ENCODE data around the gene AGO4. TPM values are rescaled to one million over a fixed set of nuclear protein-coding genes. Genes with fewer than 3 reads are reported as not detected.
A peak's percentile ranks its signal among the peaks of the same experiment; 100 is the strongest.
"Not testable (repeated sequence)": the region's sequence is repeated elsewhere in the genome, so short reads cannot be mapped to it uniquely, and the experiment has no call there.

Gene AGO4
- total RNA-seq, 4 donors from 2014 or later: 14.9 to 34.7 (median 23.4) TPM

- ATAC-seq (no peak), DNase-seq (no peak)
- in situ Hi-C loops (cut with MboI; ENCODE audit: low sequenced_read_pairs in 4 of 4): no loop called here
- no peaks in the 10 kb centered on the region for H3K27me3 ChIP-seq
- H3K36me3 ChIP-seq: no peaks in the 10 kb centered on the region
- H3K9me3 ChIP-seq: no peaks in the 10 kb centered on the region
- H3K27ac ChIP-seq: no peak overlapping the region
- no peaks in the 10 kb centered on the region for H3K4me1 ChIP-seq
- TF ChIP-seq CTCF (IDR thresholded peaks at IDR 0.05 in 4 of 5, conservative IDR thresholded peaks at IDR 0.05 in 1 of 5) (no peak), POLR2A (IDR thresholded peaks at IDR 0.05) (no peak)
- H3K4me3 ChIP-seq: no peak overlapping the region
- intact Hi-C loops (cut with DNase I; ENCODE audit: low total_unique reads): no loop called here
These were observed 10.4 kb upstream of the AGO4 start for GRCh38 chr1:35797380-35797779.

GRCh38 chr1:35798019-35798418 lies 9.8 kb upstream of the AGO4 start:
- H3K27me3 ChIP-seq; DNase-seq; H3K9me3 ChIP-seq; H3K27ac ChIP-seq; ATAC-seq; H3K4me1 ChIP-seq; in situ Hi-C loops (cut with MboI; ENCODE audit: low sequenced_read_pairs in 4 of 4); H3K36me3 ChIP-seq; intact Hi-C loops (cut with DNase I; ENCODE audit: low total_unique reads); H3K4me3 ChIP-seq: not testable (repeated sequence)

- in situ Hi-C loops (cut with MboI; ENCODE audit: low sequenced_read_pairs in 4 of 4); intact Hi-C loops (cut with DNase I; ENCODE audit: low total_unique reads); H3K27me3 ChIP-seq; H3K4me1 ChIP-seq; DNase-seq; H3K4me3 ChIP-seq; H3K27ac ChIP-seq; H3K36me3 ChIP-seq; ATAC-seq; H3K9me3 ChIP-seq: not testable (repeated sequence)
These were observed 7.5 kb upstream of the AGO4 start for GRCh38 chr1:35800167-35800887.

- Histone ChIP-seq H3K27me3 (no peaks in the 10 kb centered on the region), H3K9me3 (no peaks in the 10 kb centered on the region), H3K36me3 (no peaks in the 10 kb centered on the region), H3K27ac (peak overlapping the region; percentile 76 to 87 (median 84)), H3K4me1 (peaks cover 16 to 19% of the 10 kb centered on the region in 2 donors), H3K4me3 (peak overlapping the region; percentile 81 to 92 (median 84))
- DNase-seq: peak; percentile 9 to 12
- TF ChIP-seq CTCF (IDR thresholded peaks at IDR 0.05 in 4 of 5, conservative IDR thresholded peaks at IDR 0.05 in 1 of 5) (no peak), POLR2A (IDR thresholded peaks at IDR 0.05) (peak; percentile 15 to 33)
- in situ Hi-C loops (cut with MboI; ENCODE audit: low sequenced_read_pairs in 4 of 4) (no loop called here), intact Hi-C loops (cut with DNase I; ENCODE audit: low total_unique reads) (no loop called here)
- peak; percentile 54 to 57 for ATAC-seq
These were observed 766 bp downstream of the AGO4 start for GRCh38 chr1:35808450-35809113.

- H3K4me3 ChIP-seq: peak overlapping the region; percentile 81 to 92 (median 84)
- in situ Hi-C loops (cut with MboI; ENCODE audit: low sequenced_read_pairs in 4 of 4): no loop called here
- H3K27ac ChIP-seq: peak overlapping the region; percentile 76 to 87 (median 84)
- no peaks in the 10 kb centered on the region for H3K36me3 ChIP-seq
- intact Hi-C loops (cut with DNase I; ENCODE audit: low total_unique reads): no loop called here
- DNase-seq: no peak
- H3K9me3 ChIP-seq: no peaks in the 10 kb centered on the region
- H3K27me3 ChIP-seq: no peaks in the 10 kb centered on the region
- H3K4me1 ChIP-seq: peaks cover 16 to 19% of the 10 kb centered on the region in 2 donors
- no peak for TF ChIP-seq CTCF (IDR thresholded peaks at IDR 0.05 in 4 of 5, conservative IDR thresholded peaks at IDR 0.05 in 1 of 5)
- no peak for TF ChIP-seq POLR2A (IDR thresholded peaks at IDR 0.05)
- no peak for ATAC-seq
These were observed 1.6 kb downstream of the AGO4 start for GRCh38 chr1:35809114-35810095.
